Activated T-cell treated with anti-CD3 and anti-CD28 coated beads for 48 hours (primary cell): Measurements from ENCODE around the gene FCRL2.
"Not testable (repeated sequence)": the region's sequence is repeated elsewhere in the genome, so short reads cannot be mapped to it uniquely, and the experiment has no call there.

Experiments used
- DNase-seq: peaks from one replicate; pipeline ENCODE4 v3.0.0-alpha.2; 2020; ENCODE audit warnings: low read depth

FCRL2 gene

DNA sequence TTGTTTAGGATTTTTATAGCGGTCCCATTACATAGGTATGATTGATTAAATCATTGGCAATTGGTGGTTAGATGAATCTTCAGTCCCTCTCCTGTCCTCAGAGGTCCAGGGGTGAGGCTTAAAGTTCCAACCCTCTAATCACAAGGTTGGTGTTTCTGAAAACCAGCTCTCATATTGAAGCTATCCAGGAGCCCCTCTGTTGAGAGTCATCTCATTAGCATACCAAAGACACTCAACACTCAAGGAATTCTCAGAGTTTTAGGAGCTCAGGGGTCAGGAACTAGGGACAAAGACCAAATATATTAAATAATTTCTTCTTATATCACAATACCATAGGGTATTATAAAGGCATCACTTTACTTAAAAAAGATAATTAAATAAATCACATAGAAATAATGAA lies 23.3 kb downstream of the FCRL2 start:
- no peak for DNase-seq

DNA sequence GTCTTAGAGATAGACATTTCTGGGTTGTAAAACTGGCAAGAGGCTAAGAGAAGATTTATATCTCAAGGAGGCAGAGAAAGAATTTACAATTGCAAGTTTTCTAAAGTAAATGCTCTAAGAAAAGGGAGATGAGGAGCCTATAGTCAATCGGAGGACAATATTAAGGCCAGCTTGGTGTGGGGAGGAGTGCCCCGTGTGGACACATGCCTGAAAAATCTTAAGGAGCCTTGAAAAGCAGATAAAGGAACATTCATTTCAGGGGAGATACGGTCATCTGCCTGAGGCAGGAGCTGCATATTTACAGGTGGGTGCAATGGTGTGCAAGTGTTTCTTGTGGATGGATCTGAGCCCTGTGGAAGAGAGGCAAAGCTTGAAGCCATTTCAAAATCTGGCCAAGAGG lies 25.6 kb downstream of the FCRL2 start:
- DNase-seq, result no peak

DNA sequence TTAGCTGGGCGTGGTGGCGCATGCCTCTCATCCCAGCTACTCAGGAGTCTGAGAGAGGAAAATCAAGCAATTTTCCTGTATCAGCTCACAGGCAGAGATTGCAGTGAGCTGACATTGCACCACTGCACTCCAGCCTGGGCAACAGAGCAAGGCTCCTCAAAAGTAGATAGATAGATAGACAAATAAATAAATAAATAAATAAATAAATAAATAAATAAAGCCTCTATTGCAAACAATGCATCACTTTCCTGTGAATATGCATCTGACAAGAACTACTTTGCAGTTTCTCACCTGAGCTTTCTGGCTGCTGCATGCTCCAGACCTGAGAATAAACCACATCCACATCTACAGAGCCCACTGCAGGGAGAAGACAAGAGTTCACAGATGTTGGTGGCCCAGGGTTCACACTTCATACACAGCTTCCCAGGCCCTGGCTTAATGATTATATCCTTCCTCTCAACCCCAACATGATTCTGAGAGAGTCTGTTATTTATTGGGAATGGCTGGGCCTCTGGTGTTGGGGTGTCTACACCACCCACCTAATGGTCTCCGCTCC lies 28.6 kb downstream of the FCRL2 start:
- DNase-seq, result no peak

DNA sequence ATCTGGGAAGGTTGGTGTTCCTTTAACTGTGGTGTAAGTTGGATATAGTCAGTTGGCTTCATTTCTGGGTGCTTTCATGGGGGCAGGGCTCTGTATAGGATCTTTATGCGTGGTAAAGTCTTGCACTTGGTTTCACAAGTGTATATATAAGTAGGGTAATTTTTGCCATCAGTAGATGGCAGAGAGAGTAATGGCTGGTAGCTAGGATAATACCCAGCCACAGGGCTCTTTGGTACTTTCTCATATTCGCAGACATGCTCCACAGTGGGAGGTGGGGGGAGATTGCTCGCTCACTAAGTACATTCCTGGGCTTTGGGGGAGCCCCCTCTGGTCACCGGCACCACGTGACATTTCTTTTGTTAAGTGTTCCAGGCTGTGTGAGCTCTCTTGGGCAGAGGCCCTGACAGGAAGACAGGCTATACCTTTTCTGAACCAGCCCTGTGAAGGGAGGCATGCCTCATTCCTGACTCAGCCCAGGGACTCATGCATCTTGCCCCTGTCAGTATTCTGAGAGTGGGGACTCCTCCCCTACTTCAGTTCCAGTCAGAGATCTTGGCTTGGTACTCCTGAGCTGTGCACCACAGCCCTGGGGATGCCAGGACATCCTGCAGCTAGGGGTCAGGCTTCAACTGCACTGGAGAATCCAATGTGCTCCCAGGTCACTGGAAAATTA lies 37.6 kb downstream of the FCRL2 start:
- no peak for DNase-seq

DNA sequence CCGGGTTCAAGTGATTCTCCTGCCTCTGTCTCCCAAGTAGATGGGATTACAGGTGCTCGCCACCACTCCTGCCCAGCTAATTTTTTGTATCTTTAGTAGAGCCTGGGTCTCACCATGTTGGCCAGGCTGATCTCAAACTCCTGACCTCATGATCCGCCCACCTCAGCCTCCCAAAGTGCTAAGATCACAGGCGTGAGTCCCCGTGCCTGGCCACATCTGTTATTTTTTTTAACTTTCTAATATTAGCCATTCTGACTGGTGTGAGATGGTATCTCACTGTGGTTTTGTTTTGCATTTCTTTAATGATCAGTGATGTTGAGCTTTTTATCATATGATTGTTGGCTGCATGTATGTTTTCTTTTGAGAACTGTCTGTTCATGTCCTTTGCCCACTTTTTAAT lies 40.9 kb downstream of the FCRL2 start:
- DNase-seq, result not testable (repeated sequence)

DNA sequence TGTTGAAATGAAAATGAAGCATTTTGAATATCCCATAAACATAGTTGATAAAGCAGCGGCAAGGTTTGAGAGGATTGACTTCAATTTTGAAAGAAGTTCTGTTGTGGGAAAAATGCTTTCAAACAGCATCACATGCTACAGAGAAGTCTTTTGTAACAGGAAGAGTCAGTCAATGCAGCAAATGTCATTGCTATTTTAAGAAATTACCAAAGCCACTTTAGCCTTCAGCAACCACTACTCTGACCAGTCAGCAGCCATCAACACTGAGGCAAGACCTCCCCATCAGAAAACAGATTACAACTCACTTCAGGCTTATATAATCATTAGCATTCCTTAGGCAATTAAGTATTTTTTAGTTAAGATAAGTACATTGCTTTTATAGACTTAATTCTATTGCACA lies 42.6 kb downstream of the FCRL2 start:
- no peak for DNase-seq

DNA sequence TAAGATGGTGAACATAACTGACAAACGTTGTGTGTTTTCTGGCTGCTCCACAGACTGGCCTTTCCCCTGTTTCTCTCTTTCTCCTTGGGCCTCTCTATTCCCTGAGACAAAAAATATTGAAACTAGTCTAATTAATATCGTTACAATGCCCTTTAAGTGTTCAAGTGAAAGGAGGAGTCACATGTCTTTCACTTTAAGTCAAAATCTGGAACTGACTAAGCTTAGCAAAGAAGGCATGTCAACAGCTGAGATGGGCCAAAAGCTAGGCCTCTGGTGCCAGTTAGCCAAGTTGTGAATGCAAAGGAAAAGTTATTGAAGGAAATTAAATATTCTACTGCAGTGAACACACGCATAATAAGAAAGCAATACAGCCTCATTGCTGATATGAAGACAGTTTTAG lies 44.2 kb downstream of the FCRL2 start:
- DNase-seq, result no peak

DNA sequence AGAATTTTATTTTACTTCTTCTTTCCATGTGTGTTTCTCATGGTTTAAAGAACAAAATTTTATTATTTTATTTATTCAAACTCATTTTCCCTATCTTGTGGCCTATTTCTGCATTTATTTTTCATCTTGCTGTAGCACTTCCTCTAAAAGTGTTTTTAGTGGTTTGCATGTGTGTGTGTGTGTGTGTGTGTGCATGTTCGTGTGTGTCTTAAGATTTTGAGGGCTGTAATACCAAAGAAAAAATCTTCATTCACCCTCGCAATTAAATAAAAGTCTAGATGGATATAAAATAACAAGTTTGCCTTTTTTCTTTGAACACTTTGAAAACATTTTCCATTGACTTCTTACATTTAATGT lies 51.7 kb downstream of the FCRL2 start:
- no peak for DNase-seq

DNA sequence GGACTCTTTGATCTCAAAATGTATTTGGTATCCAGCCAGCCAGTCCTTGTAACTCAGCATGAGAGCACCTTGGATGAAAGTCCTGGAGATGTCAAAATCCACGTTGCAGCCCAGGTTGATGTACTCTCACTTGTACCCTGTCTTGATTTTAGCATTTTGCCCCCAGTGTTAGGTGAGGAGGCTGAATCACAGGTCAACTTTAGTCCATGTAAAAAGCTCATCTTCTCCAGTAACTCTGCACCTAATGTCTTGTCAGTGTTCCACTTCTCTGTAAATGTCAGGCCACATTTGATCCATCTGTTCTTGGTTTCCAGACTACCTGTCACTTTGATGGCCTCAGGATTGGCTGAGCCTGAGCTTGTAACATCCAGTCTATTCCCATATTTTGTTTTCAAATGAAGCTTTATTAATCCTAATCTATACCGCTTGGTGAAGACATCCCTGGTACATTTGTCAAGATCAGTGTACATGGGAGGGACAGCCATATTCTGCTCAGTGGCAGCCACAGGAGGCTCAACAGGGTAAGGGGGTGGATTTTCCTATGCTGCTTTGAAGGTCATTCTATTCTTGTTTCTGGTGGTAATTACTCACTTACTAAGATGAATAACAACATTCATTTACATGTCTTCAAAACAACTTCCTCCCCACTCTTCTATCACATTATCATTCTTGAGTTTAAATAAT lies 52.3 kb downstream of the FCRL2 start:
- no peak for DNase-seq

DNA sequence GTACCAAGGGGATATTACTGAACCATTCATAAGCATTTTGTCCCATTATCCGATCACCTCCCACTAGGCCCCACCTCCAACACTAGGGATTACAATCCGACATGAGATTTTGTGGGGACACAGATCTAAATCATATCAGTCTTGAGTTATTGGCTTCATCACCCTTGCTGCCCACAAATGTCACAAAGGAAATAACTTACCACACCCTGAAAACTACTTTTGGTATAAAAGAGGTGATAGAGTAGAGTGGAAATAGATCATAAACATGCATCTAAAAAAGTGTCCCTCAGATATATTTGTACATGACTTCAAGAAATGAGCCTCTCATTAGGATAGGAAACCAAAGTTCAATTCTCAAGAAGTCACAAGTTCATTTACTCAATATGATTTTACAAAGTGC lies 53.8 kb downstream of the FCRL2 start:
- no peak for DNase-seq

DNA sequence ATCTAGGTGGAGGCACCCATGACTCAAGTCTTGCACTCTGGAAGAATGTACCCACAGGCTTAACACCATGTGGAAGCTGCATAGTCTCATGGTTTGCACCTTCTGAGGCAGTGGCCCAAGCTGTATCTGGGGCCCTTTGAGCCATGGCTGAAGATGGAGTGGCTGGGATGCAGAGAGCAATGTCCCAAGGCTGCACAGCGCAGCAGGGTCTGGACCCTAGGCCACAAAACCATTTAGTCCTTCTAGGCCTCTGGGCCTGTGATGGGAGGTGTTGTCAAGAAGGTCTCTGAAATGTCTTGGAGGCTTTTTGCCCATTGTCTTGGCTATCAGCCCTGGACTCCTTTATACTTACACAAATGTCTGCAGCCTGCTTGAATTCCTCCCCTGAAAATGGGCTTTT lies 54.9 kb downstream of the FCRL2 start:
- DNase-seq, result no peak

DNA sequence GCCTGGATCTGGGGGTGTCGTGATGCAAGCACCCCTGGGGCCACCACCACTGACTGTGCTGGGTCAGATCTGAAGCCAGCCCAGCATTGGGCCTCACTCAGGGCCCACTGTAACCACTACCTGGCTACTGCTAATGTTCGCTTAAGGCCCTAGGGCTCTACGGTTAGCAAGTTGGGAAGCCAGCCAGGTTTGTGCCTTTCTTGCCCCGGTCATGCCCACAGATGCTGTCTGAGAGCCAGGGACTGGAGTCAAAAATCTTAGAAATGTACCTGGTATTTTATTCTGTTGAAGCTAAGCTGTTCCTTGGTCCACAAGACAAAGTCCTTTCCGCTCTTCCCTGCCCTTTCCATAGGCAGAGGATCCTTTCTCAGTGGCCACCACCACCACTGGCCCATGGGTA lies 61.2 kb downstream of the FCRL2 start:
- DNase-seq, result no peak

DNA sequence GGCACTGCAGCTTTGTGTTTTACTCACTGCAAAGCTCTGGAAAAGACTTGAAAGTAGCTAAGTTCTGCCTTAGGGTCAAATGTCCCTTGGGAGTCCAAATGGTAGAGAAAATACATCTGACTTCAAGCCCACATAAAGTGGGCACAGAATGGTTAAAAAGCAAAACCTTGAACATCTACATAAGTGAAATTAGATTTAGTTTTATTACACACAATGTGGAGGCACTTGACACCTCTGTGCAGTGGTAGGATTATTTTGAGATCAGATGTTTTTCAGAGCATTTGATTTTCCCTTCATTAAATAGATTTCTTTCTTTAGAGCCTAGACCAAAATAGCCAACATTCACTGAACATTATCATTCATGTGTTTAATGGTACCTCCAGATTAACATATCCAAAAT lies 65.1 kb downstream of the FCRL2 start:
- no peak for DNase-seq

DNA sequence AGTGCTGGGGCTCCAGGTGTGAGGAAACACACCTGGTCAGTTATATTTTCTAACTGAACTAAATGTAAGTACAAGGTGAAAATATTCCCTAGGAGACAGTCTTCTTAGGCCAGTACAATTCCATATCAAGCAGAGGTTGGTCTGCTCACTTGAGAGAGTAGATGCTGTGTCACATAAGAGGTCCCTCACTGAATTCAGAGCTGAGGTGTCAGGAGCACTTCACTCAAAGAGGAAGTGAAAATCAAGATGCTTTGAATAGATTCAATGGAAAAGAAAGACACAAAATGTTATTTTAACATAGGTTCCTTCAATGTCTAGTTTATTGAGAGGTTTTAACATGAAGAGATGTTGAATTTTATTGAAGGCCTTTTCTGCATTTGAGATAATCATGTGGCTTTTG lies 72.1 kb downstream of the FCRL2 start:
- no peak for DNase-seq

DNA sequence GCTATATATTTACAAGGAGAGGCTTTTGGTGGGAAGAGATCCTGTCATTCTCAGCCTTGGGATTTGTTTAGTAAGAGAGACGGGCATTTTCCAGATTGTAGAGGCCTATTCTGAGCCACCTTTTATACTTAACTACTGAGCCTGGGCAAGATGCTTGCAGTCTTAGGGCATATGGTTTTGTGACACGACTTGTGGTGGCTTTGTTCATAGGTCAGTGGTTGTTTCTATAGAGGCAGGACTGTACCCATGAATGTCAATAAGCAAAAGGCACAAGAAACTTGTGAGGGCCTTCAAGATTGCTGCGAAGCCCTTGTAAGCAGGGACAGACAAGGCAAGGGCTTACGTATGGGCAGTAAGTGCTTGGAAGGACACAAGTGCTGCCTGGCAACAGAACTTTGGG lies 73.0 kb downstream of the FCRL2 start:
- no peak for DNase-seq

DNA sequence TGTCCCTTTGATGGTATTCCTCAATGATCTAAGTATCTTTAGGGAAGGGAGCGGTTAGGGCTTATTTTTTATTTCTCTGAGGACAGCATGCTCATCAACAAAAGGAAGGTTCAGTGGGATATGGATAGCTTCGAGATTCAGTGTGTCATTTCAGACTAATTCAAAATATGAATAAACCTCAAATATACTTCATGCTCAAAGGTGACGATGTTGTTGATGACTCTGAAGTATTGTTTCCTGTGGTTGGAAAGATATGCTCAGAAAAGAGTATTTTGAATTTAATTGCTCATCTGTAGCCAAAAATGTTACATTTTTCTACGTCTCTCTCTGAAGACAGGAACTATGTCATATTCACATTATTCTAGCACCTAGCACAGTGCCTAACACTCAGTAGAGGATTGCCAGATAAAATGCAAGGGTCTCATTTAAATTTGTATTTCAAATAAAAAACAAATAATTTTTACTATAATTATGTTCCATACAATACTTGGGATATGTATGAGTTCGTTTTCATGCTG lies 74.6 kb downstream of the FCRL2 start:
- no peak for DNase-seq

DNA sequence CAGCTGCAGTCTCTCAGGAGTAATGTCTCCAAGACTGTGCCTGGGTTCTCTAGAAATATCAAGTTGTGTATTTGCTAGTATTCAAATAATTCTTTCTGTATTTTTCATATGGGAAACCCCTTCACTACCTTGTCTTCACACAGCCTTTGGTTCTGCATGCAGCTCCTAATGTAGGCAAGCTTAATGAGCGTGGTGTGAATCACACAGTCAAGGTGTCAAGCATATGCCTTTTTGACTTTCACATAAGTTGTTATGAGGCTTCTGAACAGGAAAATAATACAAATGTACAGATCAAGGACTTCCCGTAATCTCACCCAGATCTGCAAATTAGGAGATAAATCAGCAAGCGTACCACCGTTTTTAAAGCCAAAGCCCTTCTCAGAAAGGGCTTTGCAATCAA lies 76.2 kb downstream of the FCRL2 start, which contains the start of gene FCRL3:
Gene FCRL3 (minus strand): TSS at position 38 of the 400 bp plus-strand sequence. CDS start 280 bp downstream, outside the sequence.
- no peak for DNase-seq

DNA sequence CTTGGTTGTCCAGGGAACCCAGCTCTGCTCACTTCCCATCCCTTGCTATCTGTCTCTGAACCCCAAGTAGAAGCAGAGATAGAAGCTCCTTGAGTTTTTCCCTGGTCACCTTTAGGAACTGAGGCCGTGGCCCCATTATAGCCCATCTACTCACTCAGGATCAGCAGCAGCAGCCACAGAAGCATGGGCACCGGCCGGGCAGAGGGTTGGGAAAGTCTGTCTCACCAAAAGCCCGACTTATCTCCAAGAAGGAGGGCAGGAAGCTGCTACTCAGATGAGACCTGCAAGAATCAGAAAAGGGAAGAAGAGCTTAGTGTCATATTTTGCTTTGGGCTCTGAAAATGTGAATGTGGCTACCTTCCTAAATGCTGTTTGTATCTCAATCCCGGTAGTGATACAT lies 76.6 kb downstream of the FCRL2 start:
- DNase-seq, result no peak

DNA sequence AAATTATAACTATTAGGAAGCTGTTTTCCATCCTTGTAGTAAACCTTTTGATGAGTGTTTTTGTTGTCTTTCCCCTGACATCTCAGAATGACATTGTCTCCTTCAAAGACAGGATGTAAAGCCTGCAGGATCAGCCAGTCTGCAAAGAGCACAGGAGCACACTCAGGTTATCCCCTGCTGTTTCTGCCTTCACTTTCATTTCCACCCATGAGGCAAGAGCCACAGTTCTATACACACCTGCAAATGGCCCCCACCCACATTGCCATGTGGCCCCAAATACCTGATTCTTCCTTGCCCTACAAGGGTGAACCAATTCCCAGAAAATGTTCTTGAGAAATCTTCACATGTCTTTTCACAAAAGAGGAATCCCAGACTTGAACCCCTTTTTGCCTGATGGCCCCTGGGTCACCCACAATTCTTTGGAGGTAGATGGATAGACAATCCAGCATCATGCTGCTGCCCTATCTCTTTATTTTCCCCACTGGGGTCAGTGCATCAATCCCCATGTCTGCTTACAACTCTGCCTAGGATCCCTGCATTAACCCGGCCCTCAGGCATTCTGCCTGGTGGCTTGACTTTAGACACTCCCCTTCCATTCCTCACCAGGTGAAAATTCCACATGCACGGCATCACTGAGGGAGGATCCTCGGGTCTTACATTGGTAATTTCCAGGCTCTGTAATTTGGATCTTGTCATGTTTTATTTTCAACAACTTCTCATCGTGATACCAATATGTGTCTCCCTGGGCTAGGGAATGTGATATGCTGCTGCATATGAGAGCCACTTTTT lies 79.0 kb downstream of the FCRL2 start:
- DNase-seq, result no peak

DNA sequence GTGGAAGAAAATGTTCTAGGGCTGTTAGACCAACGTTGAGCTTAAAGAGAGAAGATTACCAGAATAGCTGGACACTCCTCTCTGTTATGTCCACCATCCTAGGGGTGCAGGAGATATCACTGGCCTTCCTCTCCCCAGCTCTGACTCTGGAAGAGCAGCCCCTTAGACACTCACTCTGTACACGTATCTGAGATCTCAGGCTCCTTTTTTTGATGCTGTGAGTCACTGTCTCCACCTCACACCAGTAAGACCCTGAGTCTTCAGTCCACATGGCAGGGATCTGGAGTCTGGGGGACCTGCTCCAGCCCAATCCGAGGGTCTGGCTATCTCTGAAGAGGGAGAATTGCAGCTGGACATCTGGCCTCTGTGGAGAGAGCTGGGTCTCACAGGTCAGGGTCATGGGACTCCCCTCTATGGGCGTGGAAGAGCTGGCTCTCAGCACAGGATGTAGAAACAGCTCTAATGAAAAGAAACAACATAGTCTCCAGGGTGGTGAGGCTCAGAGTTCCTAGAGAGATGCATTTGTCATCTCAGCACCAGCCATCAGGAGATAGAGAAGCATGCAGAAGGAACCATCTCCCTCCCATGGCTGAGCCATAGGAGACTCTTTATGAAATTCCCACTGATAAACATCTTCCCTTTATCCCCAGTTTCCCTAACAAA lies 79.8 kb downstream of the FCRL2 start:
- DNase-seq, result no peak
